H1 (cell line): ENCODE data around the gene RNF20. TPM values are rescaled to one million over a fixed set of nuclear protein-coding genes. Genes with fewer than 3 reads are reported as not detected.

Experiments
- CTCF ChIA-PET: fragments of 300-600 bp; sonication (Branson Sonifier 250); formaldehyde crosslinking; loops from one replicate; lab custom pipeline; 2021; ENCODE audit not compliant: partially characterized antibody; lab: Charles Lee
- POLR2A ChIA-PET: fragments of 300-600 bp; sonication (Branson Sonifier 250); formaldehyde crosslinking; loops from one replicate; lab custom pipeline; 2021; ENCODE audit warnings: inconsistent platforms; ENCODE audit not compliant: partially characterized antibody; lab: Charles Lee
- DNase-seq, 2 experiments: peaks; one replicate each; pipeline versions ENCODE4 v3.0.0 to v3.0.0-alpha.2; 2010 to 2022; ENCODE audit warnings: low spot score in 2 of 2, low read depth in 1 of 2, mixed read lengths in 1 of 2
- FAIRE-seq: peaks from 2 replicates; lab custom pipeline; 2011; peaks lifted over from hg19 to GRCh38; lab: Jason Lieb, UNC
- H2AFZ ChIP-seq: 2 replicates; pipeline ENCODE4 v1.8.1; 2012; ENCODE audit warnings: low read length, inconsistent platforms
- H2AK5ac ChIP-seq: 2 replicates; pipeline ENCODE4 v1.6.1; 2013; ENCODE audit warnings: low read depth, low read length
- H2BK120ac ChIP-seq: replicated peaks from 2 replicates; pipeline ENCODE3; 2013; ENCODE audit warnings: low read depth, low read length, inconsistent platforms
- H2BK12ac ChIP-seq: 2 replicates; pipeline ENCODE4 v1.6.1; 2013; ENCODE audit warnings: low read depth, low read length
- H2BK15ac ChIP-seq: 2 replicates; pipeline ENCODE4 v1.6.1; 2013; ENCODE audit warnings: low read length
- H2BK20ac ChIP-seq: 2 replicates; pipeline ENCODE4 v1.6.1; 2013; ENCODE audit warnings: low read length
- H2BK5ac ChIP-seq: 2 replicates; pipeline ENCODE4 v1.6.1; 2013; ENCODE audit warnings: low read depth, low read length
- H3K14ac ChIP-seq: 2 replicates; pipeline ENCODE4 v1.6.1; 2013; ENCODE audit warnings: inconsistent platforms; ENCODE audit not compliant: insufficient read length
- H3K18ac ChIP-seq: 2 replicates; pipeline ENCODE4 v1.6.1; 2013; ENCODE audit warnings: low read length; ENCODE audit errors: extremely low read depth
- H3K23ac ChIP-seq: 2 replicates; pipeline ENCODE4 v1.6.1; 2013; ENCODE audit warnings: inconsistent platforms; ENCODE audit not compliant: insufficient read length
- H3K23me2 ChIP-seq: 2 replicates; pipeline ENCODE4 v1.6.1; 2013; ENCODE audit warnings: low read depth, low read length
- H3K27ac ChIP-seq: 2 replicates; pipeline ENCODE4 v1.6.1; 2011; ENCODE audit warnings: low read depth, low read length, inconsistent platforms
- H3K27me3 ChIP-seq, 4 experiments: replicated peaks in 1 of 4; 1 replicate in 1 of 4; 2 replicates in 3 of 4; pipeline versions ENCODE4 v1.6.1 to v1.8.1; 2011 to 2013; ENCODE audit warnings: low read length in 3 of 4, mild to moderate bottlenecking in 3 of 4, inconsistent platforms in 2 of 4, mixed read lengths in 2 of 4, moderate library complexity in 1 of 4; ENCODE audit not compliant: control insufficient read depth in 3 of 4, insufficient read depth in 3 of 4; ENCODE audit errors: extremely low read depth in 1 of 4
- H3K36me3 ChIP-seq, 4 experiments: 2 replicates each; pipeline versions ENCODE4 v1.6.1 to v1.8.1; 2011 to 2013; ENCODE audit warnings: mild to moderate bottlenecking in 4 of 4, low read length in 3 of 4, moderate library complexity in 2 of 4, control low read depth in 1 of 4, inconsistent platforms in 1 of 4; ENCODE audit not compliant: insufficient read depth in 4 of 4, control insufficient read depth in 2 of 4
- H3K4ac ChIP-seq: replicated peaks from 2 replicates; pipeline ENCODE3; 2013; ENCODE audit warnings: low read length, low read depth, mixed read lengths, inconsistent platforms; ENCODE audit not compliant: insufficient read length
- H3K4me1 ChIP-seq, 4 experiments: replicated peaks in 1 of 4; 1 replicate in 1 of 4; 2 replicates in 3 of 4; pipeline versions ENCODE4 v1.6.1 to v1.8.1; 2011 to 2013; ENCODE audit warnings: low read length in 3 of 4, inconsistent platforms in 2 of 4, mixed read lengths in 1 of 4; ENCODE audit not compliant: insufficient read depth in 4 of 4, control insufficient read depth in 3 of 4
- H3K4me2 ChIP-seq, 2 experiments: 2 replicates each; pipeline versions ENCODE4 v1.6.1 to v1.8.1; 2011 to 2013; ENCODE audit warnings: low read depth in 2 of 2, low read length in 2 of 2, control low read depth in 1 of 2, inconsistent platforms in 1 of 2, mild to moderate bottlenecking in 1 of 2; ENCODE audit not compliant: insufficient read depth in 1 of 2
- H3K4me3 ChIP-seq, 4 experiments: fragments of 200-600, 300-600 bp in 1 of 4; sonication (generic), shearing (Covaris generic), sonication (Bioruptor Twin) in 1 of 4; 2 replicates each; pipeline versions ENCODE4 v1.5.1 to v1.8.1; 2011 to 2016; ENCODE audit warnings: low read length in 4 of 4, low read depth in 3 of 4, control low read depth in 2 of 4, inconsistent platforms in 2 of 4, mild to moderate bottlenecking in 2 of 4, mixed read lengths in 1 of 4, moderate library complexity in 1 of 4; ENCODE audit not compliant: insufficient read depth in 2 of 4; ENCODE audit errors: extremely low read depth in 1 of 4
- H3K56ac ChIP-seq: replicated peaks from 2 replicates; pipeline ENCODE3; 2013; ENCODE audit warnings: low read depth, mild to moderate bottlenecking, mixed read lengths, low read length, inconsistent platforms; ENCODE audit not compliant: insufficient read length
- H3K79me1 ChIP-seq: 2 replicates; pipeline ENCODE4 v1.6.1; 2013; ENCODE audit warnings: low read depth, low read length, control low read depth
- H3K79me2 ChIP-seq, 2 experiments: 2 replicates each; pipeline versions ENCODE4 v1.6.1 to v1.8.1; 2012 to 2013; ENCODE audit warnings: low read length in 2 of 2, mild to moderate bottlenecking in 2 of 2, inconsistent platforms in 1 of 2; ENCODE audit not compliant: insufficient read depth in 2 of 2, control insufficient read depth in 1 of 2
- H3K9ac ChIP-seq, 4 experiments: replicated peaks in 1 of 4; 1 replicate in 1 of 4; 2 replicates in 3 of 4; pipeline versions ENCODE4 v1.6.1 to v1.8.1; 2011 to 2013; ENCODE audit warnings: low read depth in 3 of 4, low read length in 3 of 4, control low read depth in 2 of 4, mild to moderate bottlenecking in 2 of 4, moderate library complexity in 2 of 4, inconsistent platforms in 1 of 4; ENCODE audit errors: extremely low read depth in 1 of 4
- H3K9me3 ChIP-seq, 2 experiments: 2 replicates each; pipeline versions ENCODE4 v1.6.1 to v1.8.1; 2012 to 2013; ENCODE audit warnings: mild to moderate bottlenecking in 2 of 2, moderate library complexity in 2 of 2, control low read depth in 1 of 2, inconsistent platforms in 1 of 2, low read depth in 1 of 2, low read length in 1 of 2, mixed read lengths in 1 of 2; ENCODE audit not compliant: insufficient read depth in 2 of 2
- H4K20me1 ChIP-seq, 2 experiments: replicated peaks in 1 of 2; 2 replicates each; pipeline versions ENCODE3 to v1.8.1; 2011 to 2013; ENCODE audit warnings: inconsistent platforms in 2 of 2, low read length in 2 of 2, mild to moderate bottlenecking in 1 of 2; ENCODE audit not compliant: insufficient read depth in 2 of 2, control insufficient read depth in 1 of 2
- H4K5ac ChIP-seq: 2 replicates; pipeline ENCODE4 v1.6.1; 2013; ENCODE audit warnings: low read length, low read depth, mixed read lengths, inconsistent platforms; ENCODE audit not compliant: insufficient read length
- H4K8ac ChIP-seq: 2 replicates; pipeline ENCODE4 v1.8.0; 2013; ENCODE audit warnings: mild to moderate bottlenecking, moderate library complexity, low read length, inconsistent platforms; ENCODE audit not compliant: insufficient read depth; ENCODE audit errors: extremely low read depth
- H4K91ac ChIP-seq: replicated peaks from 2 replicates; pipeline ENCODE3; 2013; ENCODE audit warnings: low read length, mixed read lengths, inconsistent platforms; ENCODE audit not compliant: insufficient read length
- ASH2L ChIP-seq: fragments of 200-600, 300-600 bp; sonication (generic); IDR thresholded peaks from one replicate; pipeline ENCODE4 v1.7.1; 2017; ENCODE audit warnings: low read length
- BCL11A ChIP-seq, 2 experiments: IDR thresholded peaks; one replicate each; pipeline ENCODE4 v1.6.1; 2011; ENCODE audit warnings: low read depth in 2 of 2, low read length in 2 of 2, mild to moderate bottlenecking in 2 of 2
- CBX5 ChIP-seq: fragments of 300-800, 300-1000 bp; sonication (generic); IDR thresholded peaks from 2 replicates; pipeline ENCODE4 v1.7.1; 2016; ENCODE audit warnings: antibody characterized with exemption, low read length, low read depth
- HDAC6 ChIP-seq: IDR thresholded peaks from one replicate; pipeline ENCODE4 v1.7.1; 2012; ENCODE audit warnings: low read depth, mild to moderate bottlenecking, inconsistent platforms, low read length, moderate library complexity
- JUND ChIP-seq: IDR thresholded peaks from 2 replicates; pipeline ENCODE4 v1.6.1; 2011; ENCODE audit warnings: mild to moderate bottlenecking, improper control_type of control experiment, low read length
- MAFK ChIP-seq: IDR thresholded peaks from 2 replicates; pipeline ENCODE4 v1.6.1; 2012; ENCODE audit warnings: low read depth, mild to moderate bottlenecking, improper control_type of control experiment, low read length
- PHF8 ChIP-seq: fragments of 200-600 bp; sonication (generic); conservative IDR thresholded peaks from 2 replicates; pipeline ENCODE4 v1.7.1; 2012; ENCODE audit warnings: low read depth, mild to moderate bottlenecking, inconsistent platforms, low read length, moderate library complexity
- RBBP5 ChIP-seq: IDR thresholded peaks from 2 replicates; pipeline ENCODE4 v1.7.1; 2012; ENCODE audit warnings: low read depth, mild to moderate bottlenecking, inconsistent platforms, low read length, moderate library complexity, borderline replicate concordance
- SIX5 ChIP-seq: IDR thresholded peaks from 2 replicates; pipeline ENCODE4 v1.6.1; 2011; ENCODE audit warnings: mild to moderate bottlenecking, low read depth, low read length
- SP2 ChIP-seq: IDR thresholded peaks from 2 replicates; pipeline ENCODE4 v1.6.1; 2012; ENCODE audit warnings: mild to moderate bottlenecking, low read length, inconsistent platforms
- SRF ChIP-seq: IDR thresholded peaks from 2 replicates; pipeline ENCODE4 v1.6.1; 2011; ENCODE audit warnings: mild to moderate bottlenecking, low read depth, low read length, moderate library complexity
- SUZ12 ChIP-seq: fragments of 200-600 bp; sonication (generic); IDR thresholded peaks from 2 replicates; pipeline ENCODE4 v1.6.1; 2012; ENCODE audit warnings: mild to moderate bottlenecking, inconsistent platforms, low read length, moderate library complexity, mixed read lengths
- TAF7 ChIP-seq: optimal IDR thresholded peaks from 2 replicates; pipeline ENCODE3; 2011; ENCODE audit warnings: low read depth, mild to moderate bottlenecking, inconsistent platforms, low read length, moderate library complexity, borderline replicate concordance
- WGBS, 2 experiments: shearing (Covaris generic) in 1 of 2; methylation state at CpG; one replicate each; pipeline versions ENCODE4 v1.1.6 to v1.1.7; 2013 to 2015; ENCODE audit warnings: low lambda C conversion rate in 2 of 2, mixed read lengths in 2 of 2, inconsistent platforms in 1 of 2, low coverage in 1 of 2, missing lambda C conversion rate in 1 of 2; ENCODE audit not compliant: insufficient replicate concordance in 2 of 2, insufficient coverage in 1 of 2, insufficient read length in 1 of 2; ENCODE audit errors: extremely low coverage in 1 of 2, missing lambda C conversion rate in 1 of 2; 5-methylcytosine and 5-hydroxymethylcytosine counted together
- polyA plus RNA-seq, 7 experiments: library from polyadenylated mRNA; depleted of rRNA in 3 of 7; stranded (reverse) in 5 of 7; unstranded in 2 of 7; fragments of >200 nt in 5 of 7; fragments of 200-250 nt in 2 of 7; gene quantifications; 1 replicate in 5 of 7; 2 replicates in 1 of 7; 4 replicates in 1 of 7; pipeline versions ENCODE4 v1.2.1 to v1.2.3, GENCODE V29; 2011 to 2013; ENCODE audit warnings: missing spikeins in 2 of 7, mixed read lengths in 2 of 7
- total RNA-seq: library from RNA; stranded (reverse); fragmentation: NEBNext Ultra II Directional; extraction: Animal tissue kit (Norgen Biotek cat#: 25700); gene quantifications from 2 replicates; pipeline ENCODE4 v1.2.1, GENCODE V29; 2021
- TF ChIP-seq, protein P1 (sequence below): IDR thresholded peaks from 2 replicates; pipeline ENCODE4 v1.6.1; 2011; ENCODE audit warnings: low read depth, mild to moderate bottlenecking, low read length; ENCODE audit not compliant: insufficient read depth

The RNF20 gene
- total and polyA plus RNA-seq, 2 of the 8 experiments (the other 6 are each of a cell fraction or from before 2014, with no cell fraction given): 9.4 to 65.2 TPM

- no peak for TF ChIP-seq JUND
- TF ChIP-seq, protein P1, sequence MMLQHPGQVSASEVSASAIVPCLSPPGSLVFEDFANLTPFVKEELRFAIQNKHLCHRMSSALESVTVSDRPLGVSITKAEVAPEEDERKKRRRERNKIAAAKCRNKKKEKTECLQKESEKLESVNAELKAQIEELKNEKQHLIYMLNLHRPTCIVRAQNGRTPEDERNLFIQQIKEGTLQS: no peak
- no peak for TF ChIP-seq SRF
- TF ChIP-seq SIX5: no peak
- no peak for TF ChIP-seq BCL11A (IDR thresholded peaks at IDR 0.05; ENCODE audit: low read depth in 2 of 2, low read length in 2 of 2)
- no peak for TF ChIP-seq HDAC6
- TF ChIP-seq SP2: no peak
- no peak for TF ChIP-seq ASH2L
- TF ChIP-seq MAFK: no peak
- no peak for TF ChIP-seq SUZ12
- no peak for TF ChIP-seq RBBP5
- no peak for TF ChIP-seq PHF8
- no peak for TF ChIP-seq TAF7
- no peak for TF ChIP-seq CBX5
- Histone ChIP-seq H3K9me3 (no peaks in the 10 kb centered on the region), H3K23ac (no peak overlapping the region), H3K4me2 (no peak overlapping the region), H3K9ac (no peak overlapping the region), H3K79me2 (no peaks in the 10 kb centered on the region), H2BK15ac (no peak overlapping the region), H2AFZ (no peak overlapping the region), H2AK5ac (no peak overlapping the region), H2BK120ac (no peak overlapping the region), H4K8ac (no peak overlapping the region), H3K23me2 (no peaks in the 10 kb centered on the region; the same call in 1 of the 2 replicates), H4K5ac (no peak overlapping the region), H3K56ac (no peak overlapping the region), H3K79me1 (no peaks in the 10 kb centered on the region), H3K18ac (no peak overlapping the region), H4K91ac (no peak overlapping the region), H3K27ac (no peak overlapping the region), H2BK12ac (no peak overlapping the region), H3K4me1 (peaks cover 1 to 9% (median 6%) of the 10 kb centered on the region in 4 experiments; a peak in 6 of 7 replicates), H2BK5ac (no peak overlapping the region), H3K27me3 (no peaks in the 10 kb centered on the region), H2BK20ac (no peak overlapping the region), H3K4me3 (no peak overlapping the region), H3K14ac (no peak overlapping the region), H3K36me3 (no peaks in the 10 kb centered on the region), H3K4ac (no peak overlapping the region), H4K20me1 (no peaks in the 10 kb centered on the region)
- WGBS, 2 experiments: 73% methylated on average over 5 of the region's 5 CpGs; no CpG with 5 or more reads in 1 of the 2 experiments
- ChIA-PET CTCF (interaction anchor here (1.0 to 1.2 kb wide), 2 partner anchors 15 to 128 kb away, joined by 3 to 4 read pairs; no protein-coding TSS in a partner anchor), POLR2A (no interaction called here)
- FAIRE-seq (no peak), DNase-seq (no peak)
Observed at GRCh38 chr9:101586651-101587050, 53.0 kb downstream of the RNF20 start.
